ENCODE data around the gene VDAC2.
"Not testable (repeated sequence)": the region's sequence is repeated elsewhere in the genome, so short reads cannot be mapped to it uniquely, and the experiment has no call there.

The VDAC2 gene

DNA sequence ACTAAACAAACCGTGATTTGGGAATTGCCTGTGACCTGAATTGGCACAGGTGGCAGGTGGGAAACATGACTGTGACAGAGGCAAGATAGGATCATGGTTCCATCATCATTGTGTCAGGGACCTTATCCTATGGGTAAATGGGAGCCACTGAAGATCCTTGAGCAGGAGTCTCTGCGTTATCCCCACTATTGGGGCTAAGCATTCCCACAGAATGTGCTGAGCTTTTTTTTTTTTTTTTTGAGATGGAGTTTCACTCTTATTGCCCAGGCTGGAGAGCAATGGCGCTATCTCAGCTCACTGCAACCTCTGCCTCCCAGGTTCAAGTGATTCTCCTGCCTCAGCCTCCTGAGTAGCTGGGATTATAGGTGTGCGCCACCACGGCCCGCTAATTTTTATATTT lies 10.6 kb upstream of the VDAC2 start:
- DNase-seq (ENCODE audit: low read depth in 2 of 2): not testable (repeated sequence)

DNA sequence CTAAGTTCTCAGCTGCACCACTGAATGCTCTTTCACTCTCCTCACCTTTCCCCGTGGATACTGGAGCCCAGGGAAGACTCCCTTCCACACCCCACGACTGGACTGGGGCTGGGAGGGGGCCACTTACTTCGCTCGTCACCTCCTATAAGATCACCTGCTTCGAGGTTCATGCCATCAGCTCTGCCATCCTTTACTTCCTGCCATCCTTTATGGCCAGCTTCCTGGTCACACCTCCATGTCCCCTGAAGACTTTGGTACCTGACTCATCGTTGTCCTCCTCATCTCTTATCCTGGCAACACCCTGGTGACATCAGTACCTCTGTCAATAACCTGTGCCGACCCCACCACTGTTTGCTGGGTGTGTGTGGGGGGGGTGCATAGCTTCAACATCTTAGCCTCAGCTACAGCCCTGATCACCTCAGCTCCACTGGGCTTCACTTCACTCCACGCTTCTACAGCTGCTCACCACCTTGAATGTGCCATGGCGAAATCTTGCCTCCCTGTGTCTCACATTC lies 8.7 kb upstream of the VDAC2 start:
- no peak for DNase-seq (ENCODE audit: low read depth in 2 of 2)

DNA sequence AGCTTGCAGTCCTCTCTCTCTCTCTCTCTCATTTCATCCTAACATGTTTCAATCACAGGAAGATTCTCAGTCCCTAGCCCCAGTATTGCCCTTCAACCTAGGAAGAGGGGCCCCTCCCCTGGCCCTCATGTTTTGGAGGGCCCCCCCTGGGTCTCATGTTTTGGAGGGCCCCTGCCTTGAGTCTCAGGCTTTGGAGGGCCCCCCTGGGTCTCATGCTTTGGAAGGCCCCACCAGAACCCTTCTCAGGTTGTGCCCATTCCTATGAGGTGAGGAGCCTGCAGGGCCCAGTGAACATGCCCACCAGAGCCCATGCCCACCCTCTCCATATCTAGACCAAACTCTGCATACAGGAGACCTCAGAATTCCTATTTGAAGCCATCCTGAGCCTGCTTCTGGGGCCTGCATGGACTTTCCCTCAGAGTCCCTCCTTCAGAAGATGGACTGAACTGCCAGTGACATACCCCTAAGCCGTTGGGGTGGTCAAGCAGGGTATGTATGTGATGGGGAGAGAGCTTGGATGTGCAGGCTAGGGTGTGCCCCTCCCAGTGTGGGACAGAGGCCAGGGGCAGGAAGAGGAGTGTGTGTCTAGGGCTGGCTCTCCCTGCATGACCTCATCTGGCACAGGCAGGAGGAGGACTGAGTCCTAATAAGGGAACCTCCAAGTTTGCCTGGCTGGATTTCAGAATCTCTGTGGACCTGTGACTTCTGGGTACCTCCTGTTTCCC lies 8.1 kb upstream of the VDAC2 start:
- no peak for DNase-seq (ENCODE audit: low read depth in 2 of 2)

DNA sequence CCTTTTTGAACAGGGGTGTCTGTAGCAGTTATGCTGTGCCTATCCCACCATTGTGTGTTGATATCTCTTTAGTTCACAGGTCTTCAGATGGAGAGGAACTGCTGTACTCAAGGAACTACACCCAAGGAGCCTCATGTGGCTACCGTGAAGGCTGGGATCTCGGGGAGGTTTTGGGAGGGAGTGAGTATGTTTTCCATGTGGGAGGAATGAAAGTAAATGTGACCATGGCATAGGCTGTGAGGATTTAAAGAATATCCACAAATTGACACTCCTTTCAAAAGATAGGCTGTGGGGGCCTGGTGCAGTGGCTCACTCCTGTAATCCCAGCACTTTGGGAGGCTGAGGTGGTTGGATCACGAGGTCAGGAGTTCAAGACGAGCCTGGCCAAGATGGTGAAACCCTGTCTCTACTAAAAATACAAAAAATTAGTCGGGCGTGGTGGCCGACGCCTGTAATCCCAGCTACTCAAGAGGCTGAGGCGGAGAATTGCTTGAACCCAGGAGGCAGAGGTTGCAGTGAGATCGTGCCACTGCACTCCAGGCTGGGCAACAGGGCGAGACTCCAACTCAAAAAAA lies 7.5 kb upstream of the VDAC2 start:
- not testable (repeated sequence) for DNase-seq (ENCODE audit: low read depth in 2 of 2)

DNA sequence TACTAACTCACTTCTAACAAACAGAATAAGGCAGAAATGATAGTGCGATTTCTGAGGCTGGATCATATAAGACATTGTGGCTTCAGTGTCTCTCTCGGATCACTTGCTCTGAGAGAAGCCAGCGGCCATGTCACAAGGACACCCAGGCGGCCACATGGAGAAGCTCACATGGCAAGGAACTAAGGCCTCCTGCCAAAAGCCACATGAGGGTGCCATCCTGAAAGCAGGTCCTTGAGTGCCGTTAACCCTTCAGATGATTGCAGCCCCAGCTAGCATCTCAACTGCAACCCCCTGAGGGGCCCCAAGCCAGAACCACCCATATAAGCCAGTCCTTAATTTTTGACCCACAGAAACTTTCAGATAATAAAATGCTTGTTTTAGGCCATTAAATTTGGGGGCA lies 6.9 kb upstream of the VDAC2 start:
- no peak for DNase-seq (ENCODE audit: low read depth in 2 of 2)

DNA sequence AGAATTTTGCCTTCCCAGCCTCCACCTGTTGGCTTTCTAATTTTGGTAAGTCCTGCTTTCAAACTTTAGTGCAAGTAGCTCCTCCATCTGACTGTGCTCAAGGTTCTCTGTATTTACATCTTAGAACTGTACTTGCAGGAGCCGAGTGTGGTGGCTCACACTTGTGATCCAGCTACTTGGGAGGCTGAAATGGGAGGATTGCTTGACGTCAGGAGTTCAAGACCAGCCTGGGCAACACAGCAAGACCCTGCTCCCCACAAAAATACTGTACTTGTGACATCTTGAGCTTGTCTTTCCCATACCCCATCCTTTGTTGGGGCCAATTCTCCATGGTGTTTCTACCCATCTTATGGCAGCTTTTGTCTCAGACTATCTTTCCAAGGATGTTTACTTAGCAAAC lies 4.7 kb upstream of the VDAC2 start:
- DNase-seq (ENCODE audit: low read depth in 2 of 2): no peak

DNA sequence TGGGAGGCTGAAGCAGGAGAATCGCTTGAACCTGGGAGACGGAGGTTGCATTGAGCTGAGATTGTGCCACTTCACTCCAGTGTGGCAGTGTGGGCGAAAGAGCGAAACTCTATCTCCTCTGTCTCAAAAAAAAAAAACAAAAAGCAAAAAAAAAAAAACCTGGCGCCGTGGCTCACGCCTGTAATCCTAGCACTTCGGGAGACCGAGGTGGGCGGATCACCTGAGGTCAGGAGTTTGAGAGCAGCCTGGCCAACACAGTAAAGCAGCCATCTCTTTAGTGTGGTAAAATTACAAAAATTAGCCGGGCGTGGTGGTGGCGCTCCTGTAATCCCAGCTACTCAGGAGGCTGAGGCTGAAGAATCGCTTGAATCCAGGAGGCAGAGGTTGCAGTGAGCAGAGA lies 4.0 kb upstream of the VDAC2 start:
- not testable (repeated sequence) for DNase-seq (ENCODE audit: low read depth in 2 of 2)

DNA sequence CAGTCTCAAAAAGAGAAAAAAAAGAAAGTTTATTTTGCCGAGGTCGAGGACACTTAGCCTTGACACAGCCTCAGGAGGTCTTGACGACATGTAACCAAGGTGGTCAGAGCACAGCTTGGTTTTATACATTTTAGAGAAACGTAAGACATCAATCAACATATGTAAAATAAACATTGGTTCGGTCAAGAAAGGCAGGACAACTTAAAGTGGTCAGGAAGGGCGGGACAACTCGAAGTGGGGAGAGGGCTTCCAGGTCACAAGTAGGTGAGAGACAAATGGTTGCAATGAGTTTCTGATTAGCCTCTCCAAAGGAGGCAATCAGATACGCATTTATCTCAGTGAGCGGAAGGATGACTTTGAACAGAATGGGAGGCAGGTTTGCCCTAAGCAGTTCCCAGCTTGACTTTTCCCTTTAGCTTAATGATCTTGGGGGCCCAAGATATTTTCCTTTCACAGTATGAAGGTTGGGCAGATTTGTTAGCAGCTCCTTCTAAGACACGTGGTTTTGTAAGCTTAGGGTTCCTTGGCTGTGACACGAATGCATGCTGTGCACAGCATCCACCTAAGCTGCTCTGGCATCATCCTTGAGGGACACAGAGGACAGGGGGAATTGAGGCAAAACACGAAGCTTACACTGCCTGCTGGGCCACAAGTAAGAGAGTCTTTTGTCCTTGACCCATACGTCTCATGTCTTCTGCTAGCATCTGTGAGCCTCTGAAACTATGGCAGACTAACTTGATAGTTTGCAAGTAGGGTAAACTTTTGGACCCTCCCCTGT lies 3.3 kb upstream of the VDAC2 start:
- DNase-seq (ENCODE audit: low read depth in 2 of 2): no peak

DNA sequence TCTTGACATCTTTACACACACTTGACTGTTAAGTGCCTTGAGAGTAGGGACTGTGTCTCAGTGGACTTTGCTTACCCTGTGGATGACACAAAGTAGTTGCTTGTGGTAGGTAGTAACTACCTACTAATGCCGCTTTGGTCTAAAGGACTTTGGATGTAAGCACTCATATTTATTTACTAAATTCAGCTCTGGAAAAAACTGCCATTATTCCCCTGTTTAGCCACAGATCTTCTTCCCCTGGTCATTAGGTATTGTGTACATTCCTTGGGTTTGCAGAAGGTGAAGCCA lies 2.8 kb upstream of the VDAC2 start:
- no peak for DNase-seq (ENCODE audit: low read depth in 2 of 2)

DNA sequence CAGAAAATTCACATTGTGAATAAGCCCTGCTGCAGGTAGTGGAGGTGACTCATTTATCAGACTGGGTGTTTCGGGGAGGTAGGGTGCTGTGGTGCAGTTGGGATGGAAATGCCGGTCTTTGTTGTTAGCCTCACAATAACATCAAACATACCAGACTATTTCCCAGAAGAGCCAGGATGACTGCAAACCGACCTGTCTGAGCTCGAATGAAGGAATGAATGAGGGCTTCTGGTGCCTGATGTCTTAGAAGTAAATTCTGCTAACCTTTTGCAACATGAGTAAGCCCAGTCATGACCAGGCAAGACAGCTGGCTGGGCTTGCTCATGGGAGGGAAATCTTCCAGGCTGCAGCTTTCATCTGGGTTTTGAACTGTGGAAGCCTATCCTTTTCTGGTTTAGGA lies 2.4 kb upstream of the VDAC2 start:
- no peak for DNase-seq (ENCODE audit: low read depth in 2 of 2)

DNA sequence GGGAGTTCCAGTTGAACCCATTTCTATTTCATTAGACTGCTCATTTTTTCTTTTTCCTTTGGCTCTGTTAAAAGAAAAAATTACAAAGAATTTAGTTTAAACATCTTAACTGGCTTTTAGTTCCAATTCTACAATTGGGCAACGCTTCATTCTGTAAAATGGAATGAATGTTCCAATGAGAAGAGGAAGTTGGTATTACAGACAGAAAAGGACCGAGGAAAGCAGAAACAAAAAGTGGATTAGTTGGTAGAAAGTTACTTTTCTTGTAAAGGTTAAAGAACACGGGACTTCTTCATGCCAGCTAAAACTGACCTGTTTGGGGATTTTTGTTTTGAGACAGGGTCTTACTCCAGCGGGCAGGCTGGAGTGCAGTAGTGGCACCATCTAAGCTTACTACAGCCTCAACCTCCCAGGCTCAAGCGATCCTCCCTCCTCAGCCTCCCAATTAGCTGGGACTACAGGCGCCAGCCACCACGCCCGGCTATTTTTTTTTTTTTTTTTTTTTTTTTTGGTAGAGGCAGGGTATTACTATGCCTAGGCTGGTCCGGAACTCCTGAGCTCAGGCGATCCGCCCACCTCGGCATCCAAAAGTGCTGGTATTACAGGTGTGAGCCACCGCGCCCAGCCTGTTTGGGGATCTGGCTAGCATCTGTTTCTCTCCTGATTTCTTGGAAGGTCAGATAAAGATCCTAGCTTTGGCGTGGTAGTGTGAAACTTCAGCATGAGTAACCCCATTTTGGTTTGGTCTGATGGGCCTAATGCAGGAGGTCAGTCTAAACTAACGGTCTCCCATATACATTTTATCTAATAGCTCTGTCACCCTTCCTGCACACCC lies 1.3 kb upstream of the VDAC2 start:
- no peak for DNase-seq (ENCODE audit: low read depth in 2 of 2)

DNA sequence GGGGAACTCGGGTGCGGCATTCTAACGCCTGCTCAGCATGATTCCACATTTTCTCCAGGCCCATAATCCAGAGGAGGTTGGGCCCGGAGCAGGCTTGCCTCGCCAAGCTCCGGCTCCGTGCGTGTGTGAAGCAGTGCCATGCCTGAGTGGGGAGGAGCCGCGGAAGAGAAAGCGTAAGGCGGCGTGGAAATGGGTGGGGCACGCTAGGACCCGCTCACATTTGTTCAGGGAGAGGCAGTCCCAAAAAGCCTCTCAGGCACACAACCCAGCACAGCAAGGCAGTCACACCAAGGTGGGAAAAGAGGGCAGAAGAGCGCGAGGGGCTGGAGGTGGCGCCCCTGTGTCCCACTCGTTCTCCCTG lies 695 bp upstream of the VDAC2 start:
- peak; percentile 59 to 67 for DNase-seq (ENCODE audit: low read depth in 2 of 2)

DNA sequence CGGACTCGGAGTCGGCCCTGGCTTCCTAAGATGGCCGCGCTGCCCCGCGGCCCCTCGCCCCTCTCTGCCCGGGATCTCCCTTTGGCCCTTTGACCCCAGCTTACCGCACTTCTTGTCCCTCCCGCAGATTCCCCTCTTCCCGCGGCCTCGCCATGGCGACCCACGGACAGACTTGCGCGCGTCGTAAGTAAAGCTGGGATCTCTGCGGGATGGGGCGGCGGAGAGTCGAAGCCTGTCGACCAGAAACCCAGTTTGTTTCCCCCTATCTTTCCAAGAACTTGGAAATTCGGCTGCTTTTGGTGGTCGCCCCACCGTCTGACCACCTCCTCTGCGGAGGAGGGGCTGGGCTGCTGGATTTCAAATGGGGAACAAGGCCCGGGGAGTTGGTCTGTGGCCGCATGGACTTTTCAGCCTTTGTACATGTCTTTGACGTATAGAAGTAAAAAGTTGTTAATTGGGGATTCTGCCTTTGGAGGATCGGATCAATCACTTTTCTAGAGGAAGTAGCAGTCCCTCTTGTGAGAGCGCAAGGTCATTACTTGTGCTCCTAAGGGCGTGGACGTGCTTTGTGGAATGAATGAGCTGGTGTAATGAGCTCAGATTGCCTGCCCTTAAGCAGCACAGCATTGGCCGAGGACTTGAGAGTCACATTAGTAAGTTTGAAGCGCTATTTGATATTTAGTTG lies 553 bp downstream of the VDAC2 start:
- no peak for DNase-seq (ENCODE audit: low read depth in 2 of 2)

DNA sequence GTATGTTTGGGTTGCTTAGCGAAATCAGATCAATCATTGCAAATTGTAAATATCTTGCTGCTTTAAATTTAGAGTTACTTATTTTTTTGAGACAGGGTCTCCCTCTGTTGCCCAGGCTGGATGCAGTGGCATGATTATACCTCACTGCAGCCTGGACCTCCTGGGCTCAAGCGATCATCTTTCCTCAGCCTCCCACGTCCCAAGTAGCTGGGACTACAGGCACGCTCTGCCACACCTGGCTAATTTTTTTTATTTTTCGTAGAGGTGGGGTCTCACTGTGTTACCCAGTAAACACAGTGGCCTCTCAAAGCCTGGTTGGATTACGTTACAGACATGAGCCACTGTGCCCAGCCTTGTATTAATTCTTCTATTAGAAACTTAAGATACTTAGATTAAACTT lies 1.7 kb downstream of the VDAC2 start:
- no peak for DNase-seq (ENCODE audit: low read depth in 2 of 2)

DNA sequence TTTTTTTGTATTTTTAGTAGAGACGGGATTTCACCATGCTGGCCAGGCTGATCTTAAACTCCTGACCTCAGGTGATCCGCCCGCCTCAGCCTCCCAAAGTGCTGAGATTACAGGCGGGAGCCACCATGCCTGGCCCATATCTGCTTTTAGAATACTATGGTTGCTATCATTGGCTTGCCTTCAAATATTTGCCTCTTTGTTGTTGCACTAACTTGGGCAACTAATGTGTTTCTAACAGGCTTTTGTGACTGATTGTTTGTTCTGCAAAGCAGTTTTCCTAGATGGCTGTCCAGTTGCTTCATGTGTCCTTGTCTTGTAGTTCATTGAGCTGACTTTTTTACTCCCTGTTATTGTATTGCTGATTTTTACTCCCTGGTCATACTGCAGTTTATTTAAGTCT lies 9.7 kb downstream of the VDAC2 start:
- DNase-seq (ENCODE audit: low read depth in 2 of 2): no peak

DNA sequence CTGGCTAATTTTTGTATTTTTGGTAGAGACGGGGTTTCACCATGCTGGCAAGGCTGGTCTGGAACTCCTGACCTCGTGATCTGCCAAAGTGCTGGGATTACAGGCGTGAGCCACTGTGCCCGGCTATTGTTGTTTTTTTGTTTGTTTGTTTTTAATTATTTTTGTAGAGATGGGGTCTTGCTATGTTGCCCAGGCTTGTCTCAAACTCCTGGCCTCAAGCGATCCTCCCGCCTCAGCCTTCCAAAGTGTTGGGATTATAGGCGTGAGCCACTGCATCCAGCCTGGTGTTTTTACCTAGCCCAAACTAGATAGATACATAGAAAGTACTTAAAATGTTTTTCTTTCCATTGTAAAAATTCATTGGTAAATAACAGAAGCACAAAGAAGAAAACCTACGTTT lies 10.9 kb downstream of the VDAC2 start:
- not testable (repeated sequence) for DNase-seq (ENCODE audit: low read depth in 2 of 2)

DNA sequence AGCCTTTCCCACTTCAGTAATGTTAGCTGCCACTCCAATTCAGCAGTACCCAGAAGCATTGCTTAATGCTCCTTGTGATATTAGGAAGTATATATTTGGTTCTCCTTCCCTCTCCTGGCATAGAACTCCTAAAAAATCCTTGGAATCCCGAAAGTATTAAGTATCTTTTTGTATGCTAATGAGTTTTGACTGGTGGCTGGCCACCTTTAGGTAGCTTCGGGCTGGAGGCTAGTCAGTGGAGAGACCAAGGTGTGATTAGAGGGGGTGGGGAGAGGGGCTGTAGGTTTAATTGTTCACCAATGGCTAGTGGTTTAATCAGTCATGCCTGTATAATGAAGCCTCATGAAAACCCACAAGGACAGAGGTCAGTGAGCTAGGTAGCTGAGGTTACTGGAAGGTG lies 12.9 kb downstream of the VDAC2 start:
- no peak for DNase-seq (ENCODE audit: low read depth in 2 of 2)

DNA sequence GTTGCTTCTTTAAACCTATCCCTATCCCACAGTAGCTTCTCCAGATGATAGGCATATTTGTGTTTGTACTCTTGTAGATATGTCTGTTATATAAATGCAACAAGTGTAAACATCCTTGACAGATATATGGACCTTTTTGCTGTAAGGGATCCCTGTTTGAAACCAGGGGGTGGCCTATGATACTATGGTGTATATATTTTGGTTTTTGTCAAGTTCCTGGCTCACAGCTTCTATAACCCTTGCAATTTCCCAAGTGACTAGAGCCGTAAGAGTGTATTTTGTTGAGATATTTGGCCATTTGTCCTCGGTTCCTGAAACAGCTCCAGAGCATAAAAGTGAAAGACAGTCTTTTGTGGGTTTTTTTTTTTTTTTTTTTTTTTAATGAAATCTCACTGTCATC lies 15.5 kb downstream of the VDAC2 start:
- DNase-seq (ENCODE audit: low read depth in 2 of 2): no peak

DNA sequence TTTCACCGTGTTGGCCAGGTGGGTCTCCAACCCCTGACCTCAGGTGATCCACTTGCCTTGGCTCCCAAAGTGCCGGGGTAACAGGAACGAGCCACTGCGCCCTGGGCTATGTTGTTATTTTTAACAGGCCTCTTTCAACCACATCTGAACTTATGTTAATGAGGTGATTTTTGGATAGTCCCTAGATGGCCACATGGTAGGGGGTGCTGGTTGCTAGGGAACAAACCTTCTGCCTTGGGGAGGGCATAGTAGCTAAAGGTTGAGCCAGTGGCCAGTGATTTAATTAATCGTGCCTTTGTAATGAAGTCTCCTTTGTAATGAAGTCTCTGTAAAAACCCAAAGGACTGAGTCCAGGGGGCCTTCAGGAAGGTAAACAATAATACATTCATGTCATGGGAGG lies 16.1 kb downstream of the VDAC2 start:
- DNase-seq (ENCODE audit: low read depth in 2 of 2): no peak

DNA sequence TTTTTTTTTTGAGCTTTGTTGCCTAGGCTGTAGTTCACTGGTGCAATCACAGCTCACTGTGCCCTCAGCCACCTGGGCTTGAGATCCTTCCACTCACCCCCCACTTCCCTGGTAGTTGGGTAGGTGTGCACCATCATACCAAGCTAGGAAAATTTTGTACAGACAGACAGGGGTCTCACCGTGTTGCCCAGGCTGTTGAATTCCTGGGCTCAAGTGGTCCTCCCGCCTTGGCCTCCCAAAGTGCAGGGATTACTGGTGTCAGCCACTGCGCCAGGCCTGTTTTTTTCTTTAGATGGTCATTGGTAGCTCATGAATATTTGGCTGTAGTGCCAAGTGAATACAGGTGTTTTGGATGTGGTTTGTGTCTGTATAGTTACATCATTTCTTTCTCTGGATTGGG lies 17.7 kb downstream of the VDAC2 start:
- DNase-seq (ENCODE audit: low read depth in 2 of 2): no peak

DNA sequence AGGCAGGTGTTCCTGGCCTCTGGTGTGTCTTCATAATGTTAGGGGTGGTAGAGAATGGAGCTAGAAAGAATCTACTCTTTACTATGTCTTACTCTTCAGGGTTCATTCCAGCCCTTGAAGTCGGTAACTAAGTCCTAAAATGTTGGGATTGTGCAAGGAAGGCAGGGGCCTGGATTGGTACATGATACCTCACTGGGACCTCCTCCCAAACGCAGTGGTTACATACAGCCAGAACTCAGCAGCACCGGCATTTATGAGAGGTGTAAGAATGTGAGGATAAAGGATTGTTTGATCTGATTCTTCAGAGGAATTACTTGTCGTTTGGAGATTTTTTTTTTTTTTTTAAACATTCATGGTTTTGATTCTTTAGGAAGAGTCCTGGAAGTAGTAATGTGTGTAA lies 18.2 kb downstream of the VDAC2 start:
- DNase-seq (ENCODE audit: low read depth in 2 of 2): no peak

DNA sequence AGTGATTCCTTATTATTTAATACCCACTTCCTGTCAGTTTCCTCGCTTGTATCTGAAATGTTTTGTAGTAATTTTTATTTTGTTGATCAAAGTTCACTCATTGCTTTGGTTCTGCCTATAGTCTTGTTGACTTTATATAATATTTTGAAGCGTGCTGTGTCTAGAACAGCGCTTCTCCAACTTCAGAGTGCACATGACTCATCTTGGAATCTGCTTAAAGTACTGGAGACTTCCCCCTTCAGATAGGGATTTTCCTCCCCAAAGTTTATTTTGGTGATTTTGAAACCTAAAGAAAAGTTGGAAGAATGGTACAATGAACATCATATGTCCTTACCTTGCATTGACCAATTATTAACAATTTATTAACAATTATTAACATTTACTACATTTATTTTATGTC lies 19.4 kb downstream of the VDAC2 start:
- no peak for DNase-seq (ENCODE audit: low read depth in 2 of 2)
